WTC11 (cell line): ENCODE results near the gene HELZ. TPM values are rescaled to one million over a fixed set of nuclear protein-coding genes. Genes with fewer than 3 reads are reported as not detected.
A peak's percentile ranks its signal among the peaks of the same experiment; 100 is the strongest.

Experiments
- ATF3 ChIP-seq: sonication (generic); formaldehyde crosslinking; conservative IDR thresholded peaks from 2 replicates; pipeline ENCODE4 v1.8.1; 2022; ENCODE audit warnings: mild to moderate bottlenecking, missing genetic modification reagents
- ATF6 ChIP-seq: sonication (generic); formaldehyde crosslinking; IDR thresholded peaks from 2 replicates; pipeline ENCODE4 v1.8.1; 2023; ENCODE audit warnings: mild to moderate bottlenecking, missing genetic modification reagents
- CREM ChIP-seq: sonication (generic); formaldehyde crosslinking; IDR thresholded peaks from 2 replicates; pipeline ENCODE4 v1.8.1; 2022; ENCODE audit warnings: mild to moderate bottlenecking, missing genetic modification reagents, moderate library complexity
- E2F5 ChIP-seq: sonication (generic); formaldehyde crosslinking; IDR thresholded peaks from 2 replicates; pipeline ENCODE4 v1.8.1; 2022; ENCODE audit warnings: mild to moderate bottlenecking, moderate library complexity, missing genetic modification reagents
- ERG ChIP-seq: fragments of 250-450 bp; sonication (Bioruptor Pico); IDR thresholded peaks from 2 replicates; pipeline ENCODE4 v1.8.0; 2021; ENCODE audit warnings: mild to moderate bottlenecking
- ESRRA ChIP-seq: sonication (generic); formaldehyde crosslinking; IDR thresholded peaks from 2 replicates; pipeline ENCODE4 v1.8.1; 2022; ENCODE audit warnings: mild to moderate bottlenecking, missing genetic modification reagents, borderline replicate concordance
- FOXJ3 ChIP-seq: sonication (generic); formaldehyde crosslinking; IDR thresholded peaks from 2 replicates; pipeline ENCODE4 v1.9.0; 2021; ENCODE audit warnings: missing genetic modification reagents, mild to moderate bottlenecking, borderline replicate concordance
- FOXK1 ChIP-seq: sonication (generic); formaldehyde crosslinking; IDR thresholded peaks from 2 replicates; pipeline ENCODE4 v1.8.0; 2022; ENCODE audit warnings: mild to moderate bottlenecking, moderate library complexity, missing genetic modification reagents
- HMGXB4 ChIP-seq: sonication (generic); formaldehyde crosslinking; IDR thresholded peaks from 2 replicates; pipeline ENCODE4 v1.8.1; 2023; ENCODE audit warnings: mild to moderate bottlenecking, moderate library complexity, missing genetic modification reagents
- KAT7 ChIP-seq: sonication (generic); formaldehyde crosslinking; IDR thresholded peaks from 2 replicates; pipeline ENCODE4 v1.8.1; 2023; ENCODE audit warnings: missing genetic modification reagents, mild to moderate bottlenecking, borderline replicate concordance
- MAX ChIP-seq: sonication (generic); formaldehyde crosslinking; IDR thresholded peaks from 2 replicates; pipeline ENCODE4 v1.8.0; 2022; ENCODE audit warnings: mild to moderate bottlenecking, missing genetic modification reagents
- NFATC4 ChIP-seq: fragments of 250-450 bp; sonication (Bioruptor Pico); IDR thresholded peaks from 2 replicates; pipeline ENCODE4 v1.9.0; 2021; ENCODE audit warnings: mild to moderate bottlenecking
- NR3C1 ChIP-seq: sonication (generic); formaldehyde crosslinking; conservative IDR thresholded peaks from 2 replicates; pipeline ENCODE4 v1.8.1; 2023; ENCODE audit warnings: low read depth, mild to moderate bottlenecking, missing genetic modification reagents
- OVOL2 ChIP-seq: fragments of 250-450 bp; sonication (Bioruptor Pico); IDR thresholded peaks from 2 replicates; pipeline ENCODE4 v1.9.0; 2021; ENCODE audit warnings: mild to moderate bottlenecking, borderline replicate concordance
- RELA ChIP-seq: sonication (generic); formaldehyde crosslinking; IDR thresholded peaks from 2 replicates; pipeline ENCODE4 v1.8.1; 2022; ENCODE audit warnings: missing genetic modification reagents, mild to moderate bottlenecking, borderline replicate concordance
- RORB ChIP-seq: fragments of 250-450 bp; sonication (Bioruptor Pico); IDR thresholded peaks from 2 replicates; pipeline ENCODE4 v1.9.0; 2021; ENCODE audit warnings: mild to moderate bottlenecking
- SMAD3 ChIP-seq: sonication (generic); formaldehyde crosslinking; IDR thresholded peaks from 2 replicates; pipeline ENCODE4 v1.8.0; 2022; ENCODE audit warnings: missing genetic modification reagents, mild to moderate bottlenecking, borderline replicate concordance
- SMAD4 ChIP-seq: sonication (generic); formaldehyde crosslinking; IDR thresholded peaks from 2 replicates; pipeline ENCODE4 v1.8.0; 2022; ENCODE audit warnings: mild to moderate bottlenecking, missing genetic modification reagents
- TEAD1 ChIP-seq: sonication (generic); formaldehyde crosslinking; IDR thresholded peaks from 2 replicates; pipeline ENCODE4 v1.8.0; 2022; ENCODE audit warnings: mild to moderate bottlenecking, missing genetic modification reagents
- TEAD4 ChIP-seq: sonication (generic); formaldehyde crosslinking; IDR thresholded peaks from 2 replicates; pipeline ENCODE4 v1.8.0; 2022; ENCODE audit warnings: mild to moderate bottlenecking, missing genetic modification reagents
- TP53 ChIP-seq: sonication (generic); formaldehyde crosslinking; IDR thresholded peaks from 2 replicates; pipeline ENCODE4 v1.8.1; 2023; ENCODE audit warnings: mild to moderate bottlenecking, missing genetic modification reagents
- ZBTB21 ChIP-seq: sonication (generic); formaldehyde crosslinking; IDR thresholded peaks from 2 replicates; pipeline ENCODE4 v1.8.1; 2023; ENCODE audit warnings: mild to moderate bottlenecking, missing genetic modification reagents, borderline replicate concordance
- ZMAT4 ChIP-seq: fragments of 250-450 bp; sonication (Bioruptor Pico); IDR thresholded peaks from 2 replicates; pipeline ENCODE4 v1.9.0; 2021; ENCODE audit warnings: mild to moderate bottlenecking
- ZNF138 ChIP-seq: sonication (generic); formaldehyde crosslinking; conservative IDR thresholded peaks from 2 replicates; pipeline ENCODE4 v1.8.1; 2022; ENCODE audit warnings: mild to moderate bottlenecking, moderate library complexity, missing genetic modification reagents
- ZNF232 ChIP-seq: sonication (generic); formaldehyde crosslinking; IDR thresholded peaks from 2 replicates; pipeline ENCODE4 v1.8.0; 2022; ENCODE audit warnings: mild to moderate bottlenecking, missing genetic modification reagents
- ZNF281 ChIP-seq: sonication (generic); formaldehyde crosslinking; IDR thresholded peaks from 2 replicates; pipeline ENCODE4 v1.8.0; 2023; ENCODE audit warnings: mild to moderate bottlenecking, missing genetic modification reagents
- ZNF317 ChIP-seq: sonication (generic); formaldehyde crosslinking; IDR thresholded peaks from 2 replicates; pipeline ENCODE4 v1.8.1; 2023; ENCODE audit warnings: low read depth, mild to moderate bottlenecking, moderate library complexity, missing genetic modification reagents, borderline replicate concordance
- ZSCAN18 ChIP-seq: fragments of 250-450 bp; sonication (Bioruptor Pico); IDR thresholded peaks from 2 replicates; pipeline ENCODE4 v2.1.2; 2022; ENCODE audit warnings: mild to moderate bottlenecking, moderate library complexity
- total RNA-seq: library from RNA; stranded (reverse); gene quantifications from 3 replicates; pipeline ENCODE4 v1.2.3, GENCODE V29; 2021

HELZ gene
- total RNA-seq, 1 experiment from 2014 or later = 49.1 TPM

GRCh38 chr17:67245694-67246402 is 852 bp upstream of the HELZ start (continued):
- TF ChIP-seq OVOL2 (CRISPR knock-in tag) = no peak
- TF ChIP-seq ZNF232 (CRISPR knock-in tag) = no peak
- no peak for TF ChIP-seq ATF3
- no peak; the same call in 1 of the 2 replicates for TF ChIP-seq ESRRA (CRISPR knock-in tag)
- TF ChIP-seq CREM = no peak
- no peak for TF ChIP-seq NFATC4 (CRISPR knock-in tag)
- TF ChIP-seq ZNF281 (CRISPR knock-in tag) = no peak
- 0 out of 2 replicates have a peak, but pooled peaks have one; percentile 21 for TF ChIP-seq RELA
- TF ChIP-seq KAT7 (CRISPR knock-in tag) = peak; percentile 97
- no peak for TF ChIP-seq ZNF138 (CRISPR knock-in tag)
- no peak for TF ChIP-seq ZNF317 (CRISPR knock-in tag)
- no peak for TF ChIP-seq ZMAT4 (CRISPR knock-in tag)
- no peak for TF ChIP-seq TP53
- TF ChIP-seq NR3C1 (CRISPR knock-in tag) = no peak
- no peak for TF ChIP-seq MAX (CRISPR knock-in tag)
- TF ChIP-seq RORB (CRISPR knock-in tag) = no peak
- no peak for TF ChIP-seq ZBTB21 (CRISPR knock-in tag)
- TF ChIP-seq SMAD4 (CRISPR knock-in tag) = no peak
- peak; percentile 43; the same call in 1 of the 2 replicates for TF ChIP-seq E2F5 (CRISPR knock-in tag)
- no peak for TF ChIP-seq FOXJ3
- TF ChIP-seq HMGXB4 (CRISPR knock-in tag) = peak; percentile 15; the same call in 1 of the 2 replicates
- TF ChIP-seq ERG = no peak
- no peak for TF ChIP-seq ZSCAN18
- TF ChIP-seq TEAD1 (CRISPR knock-in tag) = peak; percentile 99
- TF ChIP-seq SMAD3 (CRISPR knock-in tag) = no peak
- peak; percentile 84 for TF ChIP-seq TEAD4 (CRISPR knock-in tag)
- no peak for TF ChIP-seq ATF6 (CRISPR knock-in tag)
- peak; percentile 66 for TF ChIP-seq FOXK1 (CRISPR knock-in tag)
